Smooth muscle cell (in vitro differentiated cells): Measurements from ENCODE around the gene ERC1. TPM values are rescaled to one million over a fixed set of nuclear protein-coding genes. Genes with fewer than 3 reads are reported as not detected.
"Not testable (repeated sequence)": the region's sequence is repeated elsewhere in the genome, so short reads cannot be mapped to it uniquely, and the experiment has no call there.

Experiments used
- DNase-seq: peaks from one replicate; lab custom pipeline; 2025; ENCODE audit not compliant: unreplicated experiment; lab: John Stamatoyannopoulos, UW
- H2AFZ ChIP-seq: fragments of 200-600 bp; sonication (generic); 2 replicates; pipeline ENCODE4 v1.6.0; 2016; ENCODE audit warnings: antibody characterized with exemption, low read depth, mild to moderate bottlenecking
- H3F3A ChIP-seq: fragments of 200-600 bp; sonication (generic); 2 replicates; pipeline ENCODE4 v1.6.0; 2017; ENCODE audit warnings: antibody characterized with exemption, low read depth
- H3K27ac ChIP-seq: fragments of 200-600 bp; sonication (generic); 2 replicates; pipeline ENCODE4 v1.5.1; 2016; ENCODE audit warnings: low read depth, mild to moderate bottlenecking
- H3K27me3 ChIP-seq: fragments of 200-600 bp; sonication (generic); 2 replicates; pipeline ENCODE4 v1.6.1; 2016; ENCODE audit warnings: low read depth, mild to moderate bottlenecking
- H3K36me3 ChIP-seq: fragments of 200-600 bp; sonication (generic); 2 replicates; pipeline ENCODE4 v1.5.1; 2016; ENCODE audit warnings: low read depth
- H3K4me1 ChIP-seq: fragments of 200-600 bp; sonication (generic); 2 replicates; pipeline ENCODE4 v1.5.1; 2016; ENCODE audit warnings: low read depth
- H3K4me2 ChIP-seq: fragments of 200-600 bp; sonication (generic); 2 replicates; pipeline ENCODE4 v1.6.0; 2016; ENCODE audit warnings: mild to moderate bottlenecking
- H3K4me3 ChIP-seq: fragments of 200-600 bp; sonication (generic); 2 replicates; pipeline ENCODE4 v1.5.1; 2016; ENCODE audit warnings: mild to moderate bottlenecking
- H3K79me2 ChIP-seq: fragments of 200-600 bp; sonication (generic); 2 replicates; pipeline ENCODE4 v1.6.0; 2016; ENCODE audit warnings: low read depth, mild to moderate bottlenecking
- H3K9ac ChIP-seq: fragments of 200-600 bp; sonication (generic); 2 replicates; pipeline ENCODE4 v1.6.0; 2016; ENCODE audit warnings: low read depth
- H3K9me3 ChIP-seq: fragments of 200-600 bp; sonication (generic); replicated peaks from 2 replicates; pipeline ENCODE4 v1.5.1; 2016; ENCODE audit warnings: low read depth
- H4K20me1 ChIP-seq: fragments of 200-600 bp; sonication (generic); 2 replicates; pipeline ENCODE4 v1.6.0; 2016; ENCODE audit warnings: low read depth
- CTCF ChIP-seq: fragments of 200-600 bp; sonication (generic); IDR thresholded peaks from 2 replicates; pipeline ENCODE4 v1.5.1; 2017; ENCODE audit warnings: borderline replicate concordance, mild to moderate bottlenecking, antibody characterized with exemption; ENCODE audit not compliant: insufficient read depth, poor library complexity, severe bottlenecking
- WGBS: methylation state at CpG from one replicate; pipeline ENCODE4 v1.1.7; 2016; ENCODE audit warnings: low lambda C conversion rate; 5-methylcytosine and 5-hydroxymethylcytosine counted together
- polyA plus RNA-seq: library from polyadenylated mRNA; unstranded; fragments of >200 nt; fragmentation: Nextera tagmentation; extraction: Ambion mirVana; gene quantifications from 2 replicates; pipeline ENCODE4 v1.2.1, GENCODE V29; 2016
- total RNA-seq: library from RNA; depleted of rRNA; stranded (reverse); fragments of >200 nt; gene quantifications from 2 replicates; pipeline ENCODE4 v1.2.3, GENCODE V29; 2014

ERC1 gene
- total and polyA plus RNA-seq, 2 experiments from 2014 or later, result 13.8 to 17.6 TPM

GRCh38 chr12:1332327-1332726 lies 341.3 kb downstream of the ERC1 start:
- no peak overlapping the region for H3K27ac ChIP-seq
- 81% methylated on average over 3 of the region's 3 CpGs for WGBS

GRCh38 chr12:1338483-1339177 lies 347.6 kb downstream of the ERC1 start:
- H2AFZ ChIP-seq, result no peak overlapping the region
- H3K27ac ChIP-seq, result no peak overlapping the region
- no peak for DNase-seq
- 89% methylated on average over 10 of the region's 10 CpGs for WGBS
- H3K9me3 ChIP-seq, result no peaks in the 10 kb centered on the region
- H3K9ac ChIP-seq, result no peak overlapping the region
- H3K4me1 ChIP-seq, result no peaks in the 10 kb centered on the region
- H3K36me3 ChIP-seq, result peaks cover 3% of the 10 kb centered on the region
- no peak overlapping the region for H3K4me2 ChIP-seq
- no peak for TF ChIP-seq CTCF
- peaks cover 8% of the 10 kb centered on the region for H3K79me2 ChIP-seq
- H3F3A ChIP-seq, result no peaks in the 10 kb centered on the region
- H3K27me3 ChIP-seq, result no peaks in the 10 kb centered on the region
- peaks cover 39% of the 10 kb centered on the region for H4K20me1 ChIP-seq
- no peak overlapping the region for H3K4me3 ChIP-seq

More at GRCh38 chr12:1332327-1332726, 341.3 kb downstream of the ERC1 start:
- H3K4me3 ChIP-seq, result no peak overlapping the region
- H3K9ac ChIP-seq, result no peak overlapping the region
- H3K4me1 ChIP-seq, result no peaks in the 10 kb centered on the region
- H3K27me3 ChIP-seq, result no peaks in the 10 kb centered on the region
- no peak for TF ChIP-seq CTCF
- H3K79me2 ChIP-seq, result peaks cover 8% of the 10 kb centered on the region
- no peaks in the 10 kb centered on the region for H3K9me3 ChIP-seq
- H3K4me2 ChIP-seq, result no peak overlapping the region
- H4K20me1 ChIP-seq, result peaks cover 21% of the 10 kb centered on the region
- no peaks in the 10 kb centered on the region for H3F3A ChIP-seq
- H2AFZ ChIP-seq, result no peak overlapping the region
- peaks cover 3% of the 10 kb centered on the region for H3K36me3 ChIP-seq
- no peak for DNase-seq

GRCh38 chr12:1339178-1339541 lies 348.1 kb downstream of the ERC1 start:
- not testable (repeated sequence) for H3K4me2 ChIP-seq, H3K9me3 ChIP-seq, H3K36me3 ChIP-seq, H3K9ac ChIP-seq, H3K79me2 ChIP-seq, H2AFZ ChIP-seq, H3F3A ChIP-seq, H3K27me3 ChIP-seq, DNase-seq, H3K4me1 ChIP-seq, H3K4me3 ChIP-seq, H3K27ac ChIP-seq
- WGBS, result 89% methylated on average over 8 of the region's 8 CpGs
- peaks cover 39% of the 10 kb centered on the region for H4K20me1 ChIP-seq

- Histone ChIP-seq H3K4me1 (no peaks in the 10 kb centered on the region), H3K4me2 (no peak overlapping the region), H3K27ac (no peak overlapping the region), H2AFZ (no peak overlapping the region), H3K4me3 (no peak overlapping the region), H3K36me3 (no peaks in the 10 kb centered on the region), H3K79me2 (peaks cover 8% of the 10 kb centered on the region), H3K9ac (no peak overlapping the region), H3K27me3 (no peaks in the 10 kb centered on the region), H3K9me3 (no peaks in the 10 kb centered on the region), H4K20me1 (peaks cover 39% of the 10 kb centered on the region), H3F3A (no peaks in the 10 kb centered on the region)
- TF ChIP-seq CTCF, result no peak
- WGBS, result 89% methylated on average over 7 of the region's 7 CpGs
- no peak for DNase-seq
Observed at GRCh38 chr12:1339618-1340319, 348.7 kb downstream of the ERC1 start.

GRCh38 chr12:1341270-1341669 lies 350.2 kb downstream of the ERC1 start:
- not testable (repeated sequence) for H3K36me3 ChIP-seq, DNase-seq, H3K9ac ChIP-seq, H3K27me3 ChIP-seq, H3F3A ChIP-seq, H3K4me1 ChIP-seq, H3K27ac ChIP-seq, H2AFZ ChIP-seq, H3K4me2 ChIP-seq, H3K79me2 ChIP-seq, H3K9me3 ChIP-seq, H3K4me3 ChIP-seq
- WGBS, result 86% methylated on average over 6 of the region's 6 CpGs
- H4K20me1 ChIP-seq, result peaks cover 28% of the 10 kb centered on the region
